ENCODE data around the gene ELOB. TPM values are rescaled to one million over a fixed set of nuclear protein-coding genes. Genes with fewer than 3 reads are reported as not detected.
A peak's percentile ranks its signal among the peaks of the same experiment; 100 is the strongest.
"Not testable (repeated sequence)": the region's sequence is repeated elsewhere in the genome, so short reads cannot be mapped to it uniquely, and the experiment has no call there.

Gene ELOB
- total RNA-seq, 2 donors from 2014 or later: 121 to 131 TPM

- no peaks in the 10 kb centered on the region for H3K36me3 Mint-ChIP-seq (ENCODE audit: low read depth)
- no peaks in the 10 kb centered on the region for H3K9me3 ChIP-seq (ENCODE audit: control insufficient read depth, low read length, poor library complexity, severe bottlenecking)
- peaks cover 9% of the 10 kb centered on the region for H3K27me3 Mint-ChIP-seq
- H3K27ac Mint-ChIP-seq: peak overlapping the region; percentile 67
- DNase-seq: no peak
- H3K4me3 Mint-ChIP-seq: no peak overlapping the region
- no peak for ATAC-seq
- no peaks in the 10 kb centered on the region for H3K4me1 Mint-ChIP-seq
These were observed 37.3 kb downstream of the ELOB start for GRCh38 chr16:2739625-2740430.

- ATAC-seq (no peak), DNase-seq (no peak)
- H3K4me3 Mint-ChIP-seq: no peak overlapping the region
- no peak overlapping the region for H3K27ac Mint-ChIP-seq
- H3K9me3 ChIP-seq (ENCODE audit: control insufficient read depth, low read length, poor library complexity, severe bottlenecking): no peaks in the 10 kb centered on the region
- no peaks in the 10 kb centered on the region for H3K4me1 Mint-ChIP-seq
- H3K36me3 Mint-ChIP-seq (ENCODE audit: low read depth): no peaks in the 10 kb centered on the region
- H3K27me3 Mint-ChIP-seq: peaks cover 9% of the 10 kb centered on the region
These were observed 38.5 kb downstream of the ELOB start for GRCh38 chr16:2738615-2739014.

- no peaks in the 10 kb centered on the region for H3K4me1 Mint-ChIP-seq
- peaks cover 9% of the 10 kb centered on the region for H3K27me3 Mint-ChIP-seq
- H3K36me3 Mint-ChIP-seq (ENCODE audit: low read depth): no peaks in the 10 kb centered on the region
- no peaks in the 10 kb centered on the region for H3K9me3 ChIP-seq (ENCODE audit: control insufficient read depth, low read length, poor library complexity, severe bottlenecking)
- DNase-seq (no peak), ATAC-seq (no peak)
- no peak overlapping the region for H3K27ac Mint-ChIP-seq
- H3K4me3 Mint-ChIP-seq: no peak overlapping the region
These were observed 39.1 kb downstream of the ELOB start for GRCh38 chr16:2737895-2738418.

GRCh38 chr16:2737238-2737605 lies 39.9 kb downstream of the ELOB start:
- ATAC-seq: no peak
- Mint-ChIP-seq H3K4me1 (no peaks in the 10 kb centered on the region), H3K36me3 (ENCODE audit: low read depth) (no peaks in the 10 kb centered on the region), H3K4me3 (no peak overlapping the region), H3K27me3 (peaks cover 9% of the 10 kb centered on the region), H3K27ac (no peak overlapping the region)
- DNase-seq: no peak
- H3K9me3 ChIP-seq (ENCODE audit: control insufficient read depth, low read length, poor library complexity, severe bottlenecking): no peaks in the 10 kb centered on the region

- Mint-ChIP-seq H3K4me1 (no peaks in the 10 kb centered on the region), H3K4me3 (no peak overlapping the region), H3K36me3 (ENCODE audit: low read depth) (no peaks in the 10 kb centered on the region), H3K27ac (no peak overlapping the region), H3K27me3 (peaks cover 9% of the 10 kb centered on the region)
- no peak for DNase-seq
- H3K9me3 ChIP-seq (ENCODE audit: control insufficient read depth, low read length, poor library complexity, severe bottlenecking): no peaks in the 10 kb centered on the region
- ATAC-seq: no peak
These were observed 40.4 kb downstream of the ELOB start for GRCh38 chr16:2736476-2737237.

- DNase-seq: no peak
- H3K27me3 Mint-ChIP-seq: peaks cover 4% of the 10 kb centered on the region
- no peaks in the 10 kb centered on the region for H3K9me3 ChIP-seq (ENCODE audit: control insufficient read depth, low read length, poor library complexity, severe bottlenecking)
- no peak for ATAC-seq
- H3K4me1 Mint-ChIP-seq: no peaks in the 10 kb centered on the region
- H3K27ac Mint-ChIP-seq: no peak overlapping the region
- H3K4me3 Mint-ChIP-seq: no peak overlapping the region
- no peaks in the 10 kb centered on the region for H3K36me3 Mint-ChIP-seq (ENCODE audit: low read depth)
These were observed 42.1 kb downstream of the ELOB start for GRCh38 chr16:2734844-2735515.

GRCh38 chr16:2728034-2728433 lies 49.0 kb downstream of the ELOB start:
- H3K27me3 Mint-ChIP-seq: peaks cover 16% of the 10 kb centered on the region
- H3K4me1 Mint-ChIP-seq: no peaks in the 10 kb centered on the region
- DNase-seq: no peak
- H3K27ac Mint-ChIP-seq: no peak overlapping the region
- no peak for ATAC-seq
- no peaks in the 10 kb centered on the region for H3K9me3 ChIP-seq (ENCODE audit: control insufficient read depth, low read length, poor library complexity, severe bottlenecking)
- no peak overlapping the region for H3K4me3 Mint-ChIP-seq
- H3K36me3 Mint-ChIP-seq (ENCODE audit: low read depth): peaks cover 3% of the 10 kb centered on the region

- H3K27ac Mint-ChIP-seq: no peak overlapping the region
- H3K4me3 Mint-ChIP-seq: no peak overlapping the region
- no peaks in the 10 kb centered on the region for H3K9me3 ChIP-seq (ENCODE audit: control insufficient read depth, low read length, poor library complexity, severe bottlenecking)
- ATAC-seq: no peak
- no peaks in the 10 kb centered on the region for H3K4me1 Mint-ChIP-seq
- H3K36me3 Mint-ChIP-seq (ENCODE audit: low read depth): peaks cover 3% of the 10 kb centered on the region
- no peak for DNase-seq
- H3K27me3 Mint-ChIP-seq: peaks cover 16% of the 10 kb centered on the region
These were observed 50.2 kb downstream of the ELOB start for GRCh38 chr16:2726923-2727322.

- peaks cover 3% of the 10 kb centered on the region for H3K36me3 Mint-ChIP-seq (ENCODE audit: low read depth)
- ATAC-seq (no peak), DNase-seq (no peak)
- H3K27ac Mint-ChIP-seq: no peak overlapping the region
- no peak overlapping the region for H3K4me3 Mint-ChIP-seq
- peaks cover 16% of the 10 kb centered on the region for H3K27me3 Mint-ChIP-seq
- H3K4me1 Mint-ChIP-seq: no peaks in the 10 kb centered on the region
- H3K9me3 ChIP-seq (ENCODE audit: control insufficient read depth, low read length, poor library complexity, severe bottlenecking): no peaks in the 10 kb centered on the region
These were observed 52.2 kb downstream of the ELOB start for GRCh38 chr16:2724816-2725348.

GRCh38 chr16:2724088-2724676 lies 52.9 kb downstream of the ELOB start:
- H3K27ac Mint-ChIP-seq: no peak overlapping the region
- no peaks in the 10 kb centered on the region for H3K9me3 ChIP-seq (ENCODE audit: control insufficient read depth, low read length, poor library complexity, severe bottlenecking)
- H3K4me1 Mint-ChIP-seq: no peaks in the 10 kb centered on the region
- peaks cover 16% of the 10 kb centered on the region for H3K27me3 Mint-ChIP-seq
- H3K4me3 Mint-ChIP-seq: no peak overlapping the region
- peaks cover 3% of the 10 kb centered on the region for H3K36me3 Mint-ChIP-seq (ENCODE audit: low read depth)
- DNase-seq (no peak), ATAC-seq (no peak)

- Mint-ChIP-seq H3K4me3 (peak overlapping the region; percentile 55), H3K27ac (peak overlapping the region; percentile 29), H3K27me3 (peaks cover 16% of the 10 kb centered on the region)
- not testable (repeated sequence) for H3K9me3 ChIP-seq (ENCODE audit: control insufficient read depth, low read length, poor library complexity, severe bottlenecking); DNase-seq; ATAC-seq; H3K36me3 Mint-ChIP-seq (ENCODE audit: low read depth); H3K4me1 Mint-ChIP-seq
These were observed 55.4 kb downstream of the ELOB start for GRCh38 chr16:2721634-2722173.
